HG03066 (cell line): Measurements from ENCODE around the gene OR10H1.
"Not testable (repeated sequence)": the region's sequence is repeated elsewhere in the genome, so short reads cannot be mapped to it uniquely, and the experiment has no call there.

ENCODE experiments used
- ATAC-seq: cut with Tn5 transposase; IDR thresholded peaks from one replicate; pipeline ENCODE4 v1.9.1; 2021; ENCODE audit warnings: low read depth; ENCODE audit not compliant: unreplicated experiment

The OR10H1 gene

DNA sequence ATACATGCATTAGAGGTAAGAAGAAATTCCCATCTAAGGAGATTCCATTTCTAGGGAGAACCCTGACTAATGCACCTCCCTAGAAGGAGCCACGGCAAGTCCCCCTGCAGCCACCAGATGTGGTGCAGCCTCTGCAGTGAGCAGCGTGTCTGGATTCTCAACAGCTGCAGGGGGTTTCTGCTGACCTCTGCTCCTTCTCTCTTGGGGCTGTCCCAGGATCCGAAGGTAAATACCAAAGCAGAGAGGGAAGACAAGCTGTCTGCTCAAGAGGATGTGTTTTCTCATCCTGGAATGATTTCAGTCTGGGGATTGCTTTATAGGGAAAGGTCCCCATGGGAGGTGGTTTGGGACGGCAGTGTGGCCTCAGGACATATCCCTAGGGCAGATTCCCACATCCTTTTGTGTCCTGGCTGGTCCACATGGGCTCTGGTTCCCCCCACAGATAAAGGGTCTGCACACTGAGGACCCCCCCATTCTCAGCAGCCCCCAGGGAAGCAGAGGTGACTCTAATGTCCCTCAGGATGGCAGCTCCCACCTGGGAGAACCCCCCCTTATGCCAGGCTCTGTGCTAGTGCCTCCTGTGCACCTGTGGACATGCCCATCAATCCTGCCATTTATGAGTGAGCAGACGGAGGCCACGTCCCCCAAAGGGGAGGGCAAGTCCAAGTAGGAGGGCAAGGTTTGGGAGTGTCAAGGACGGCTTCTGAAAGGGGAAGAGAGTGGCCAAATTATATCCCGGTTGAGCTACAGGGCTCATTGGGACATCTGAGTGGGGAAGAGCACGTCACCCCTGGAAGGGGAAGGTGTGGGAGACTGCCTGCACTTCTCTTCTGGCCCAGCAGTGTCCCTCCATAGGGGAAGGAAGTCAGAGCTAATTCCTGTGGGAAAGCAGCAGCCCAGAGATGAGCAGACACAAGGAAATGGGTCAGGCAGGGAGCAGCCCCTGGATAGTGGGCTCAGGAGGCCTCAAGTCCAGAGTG is 38.2 kb downstream of the OR10H1 start:
- ATAC-seq = no peak

DNA sequence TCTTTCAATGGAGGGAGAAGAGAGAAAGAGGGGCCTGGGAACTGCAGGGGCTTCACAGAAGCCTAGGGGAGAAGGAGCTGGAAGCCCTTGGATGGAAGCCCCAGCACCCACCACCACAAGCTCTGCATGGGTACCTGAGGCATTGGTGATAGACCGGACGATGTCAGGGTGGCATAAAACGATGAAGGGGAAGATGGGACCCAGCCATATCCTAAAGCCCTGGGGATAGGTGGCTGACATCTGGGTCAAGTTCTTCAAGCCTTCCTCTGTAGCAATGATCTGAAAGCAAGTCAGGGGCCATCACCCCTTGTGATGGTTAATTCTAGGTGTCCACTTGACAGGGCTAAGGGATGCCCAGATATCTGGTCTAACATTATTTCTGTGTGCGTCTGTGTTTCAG is 39.2 kb downstream of the OR10H1 start:
- no peak for ATAC-seq

DNA sequence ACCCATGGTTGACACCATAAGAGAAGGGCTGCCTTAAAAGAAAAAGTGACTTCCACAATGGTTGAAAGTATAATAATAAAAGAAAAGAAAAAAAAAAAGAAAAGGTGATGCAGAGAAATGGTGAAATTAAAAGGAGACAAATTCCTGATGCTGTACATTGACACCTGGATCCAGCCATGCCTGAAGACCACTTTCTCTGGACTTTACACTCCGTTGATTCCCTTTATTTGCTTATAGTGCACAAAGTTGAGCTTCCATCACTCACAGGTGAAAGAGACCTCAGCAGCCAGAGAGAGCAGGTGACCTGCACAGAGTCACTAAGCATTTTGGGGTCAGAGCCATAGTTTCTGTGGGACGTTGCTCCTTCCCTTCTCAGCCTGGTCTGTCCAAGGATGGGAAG is 40.2 kb downstream of the OR10H1 start:
- no peak for ATAC-seq

DNA sequence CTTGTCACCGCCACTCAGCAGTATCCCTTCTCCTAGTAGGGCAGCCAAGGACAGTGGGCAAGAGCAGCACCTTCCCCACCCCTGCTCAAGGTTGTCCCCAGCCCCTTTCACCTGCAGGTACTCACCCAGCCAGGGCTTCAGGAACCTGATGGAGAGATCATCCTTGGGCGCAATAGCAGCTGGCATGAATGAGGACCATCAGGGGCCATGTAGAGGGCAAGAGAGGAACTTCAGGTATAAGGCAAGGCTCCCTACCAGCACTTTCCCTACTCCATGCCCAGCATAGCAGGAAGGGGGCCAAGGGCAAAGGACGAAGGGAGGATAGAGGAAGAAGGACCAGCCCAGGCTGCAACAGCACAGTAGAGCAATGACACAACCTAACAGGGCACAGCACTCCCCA is 41.3 kb downstream of the OR10H1 start:
- ATAC-seq = not testable (repeated sequence)

DNA sequence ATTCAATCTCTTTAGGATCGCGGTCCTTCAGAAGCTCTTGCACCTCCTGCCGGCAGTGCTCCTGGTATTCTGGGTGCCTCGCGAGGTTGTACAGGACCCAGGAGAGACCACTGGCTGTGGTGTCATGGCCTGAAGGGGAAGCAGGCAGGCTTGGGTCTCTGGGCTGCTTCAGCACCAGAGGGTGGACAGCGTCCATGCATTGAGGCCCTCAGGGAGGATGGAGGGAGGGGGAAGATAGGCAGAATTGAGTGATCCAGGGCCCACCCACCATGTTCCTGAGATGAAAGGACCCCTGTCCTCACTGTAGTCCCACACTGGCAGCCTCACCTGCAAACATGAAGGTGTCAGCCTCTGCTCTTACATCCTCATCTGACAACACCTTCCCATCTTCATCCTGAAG is 45.9 kb downstream of the OR10H1 start:
- no peak for ATAC-seq

DNA sequence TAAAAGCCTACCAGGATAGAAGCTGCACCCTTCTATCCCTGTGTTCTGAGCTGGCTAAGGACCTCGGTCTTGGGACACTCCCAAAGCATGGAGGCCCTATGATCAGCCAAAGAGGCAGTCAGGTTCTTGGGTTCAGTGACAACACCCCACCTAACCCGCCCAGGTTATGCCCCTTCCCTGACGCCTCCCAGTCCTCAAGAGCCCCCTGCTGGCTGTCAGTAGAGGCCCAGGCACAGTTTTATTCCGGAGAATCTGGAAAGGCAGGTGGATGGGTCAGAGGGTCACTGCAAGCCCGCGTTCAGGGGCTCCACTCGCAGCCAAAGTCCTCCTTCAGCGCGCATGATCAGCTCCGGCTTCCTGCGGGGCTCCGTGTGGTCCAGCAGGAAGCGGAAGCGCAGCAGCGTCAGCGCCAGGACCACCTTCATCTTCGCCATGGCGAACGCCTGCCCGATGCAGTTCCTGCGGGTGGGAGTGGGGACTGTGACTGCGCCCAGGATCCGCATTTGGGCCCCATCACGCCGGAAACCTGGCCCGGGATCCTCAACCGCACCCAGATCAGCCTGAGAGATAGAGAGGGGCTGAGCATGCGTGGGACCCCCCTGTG is 55.4 kb downstream of the OR10H1 start:
- no peak for ATAC-seq

DNA sequence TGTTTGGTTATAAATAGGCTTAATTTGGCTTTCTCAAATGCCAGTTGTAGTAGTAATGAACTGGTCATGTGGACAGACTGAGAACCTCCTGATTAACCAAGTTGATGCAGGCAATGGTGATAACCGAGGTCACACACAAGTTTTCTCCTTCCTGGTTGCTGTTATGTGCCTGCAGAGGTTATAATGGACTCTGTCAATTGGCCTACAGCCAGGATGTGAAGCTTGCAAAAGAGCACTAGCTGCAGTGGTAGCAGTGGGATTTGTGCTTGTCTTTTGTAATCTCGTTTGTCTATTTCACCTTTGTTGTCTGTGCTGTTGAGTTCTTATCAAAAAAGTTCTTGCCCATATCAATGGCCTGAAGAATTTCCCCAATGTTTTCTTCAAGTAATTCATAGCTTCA is 57.1 kb downstream of the OR10H1 start:
- no peak for ATAC-seq
